Tibial artery (tissue), 4 donors: ENCODE measurements around the gene LRRC8D.

Experiments used
- DNase-seq, 2 donors: peaks; one replicate each; pipeline ENCODE4 v3.0.0-alpha.2; 2019
- H3K27ac ChIP-seq, 2 donors: fragments of 200-600 bp; sonication (generic) in 1 of 2; 1 replicate in 1 of 2; 2 replicates in 1 of 2; pipeline ENCODE4 v1.5.1; 2018 to 2019; ENCODE audit warnings: mild to moderate bottlenecking in 1 of 2
- H3K27me3 ChIP-seq, 2 donors: fragments of 200-600 bp; sonication (generic) in 1 of 2; one replicate each; pipeline versions ENCODE4 v1.5.1 to v1.6.0; 2016 to 2019
- H3K36me3 ChIP-seq, 3 donors: fragments of 200-600 bp; sonication (generic) in 2 of 3; one replicate each; pipeline ENCODE4 v1.5.1; 2016 to 2019; ENCODE audit warnings: mild to moderate bottlenecking in 2 of 3
- H3K4me1 ChIP-seq, 4 donors: fragments of 200-600 bp; sonication (generic) in 2 of 4; 1 replicate in 3 of 4; 2 replicates in 1 of 4; pipeline ENCODE4 v1.5.1; 2016 to 2019
- H3K4me3 ChIP-seq, 2 donors: fragments of 200-600 bp; sonication (generic) in 1 of 2; 1 replicate in 1 of 2; 2 replicates in 1 of 2; pipeline ENCODE4 v1.5.1; 2018 to 2019; ENCODE audit warnings: mild to moderate bottlenecking in 2 of 2
- H3K9me3 ChIP-seq, 3 donors: fragments of 200-600 bp; sonication (generic) in 1 of 3; one replicate each; pipeline ENCODE4 v1.5.1; 2016 to 2019
- CTCF ChIP-seq, 2 experiments: fragments of 200-600 bp in 1 of 2; fragments of 450-650 bp in 1 of 2; IDR thresholded peaks; one replicate each; pipeline ENCODE4 v1.5.1; 2017 to 2019; ENCODE audit warnings: antibody characterized with exemption in 2 of 2, mild to moderate bottlenecking in 1 of 2, moderate library complexity in 1 of 2
- intact Hi-C: fragments of 100-400 bp; cut with DNase I; formaldehyde crosslinking; loops from one replicate; pipeline ENCODE4 v1.15.0; 2023; ENCODE audit warnings: low total_unique reads

LRRC8D gene

GRCh38 chr1:89939059-89939570 lies 118.3 kb downstream of the LRRC8D start:
- intact Hi-C loops = no loop called here
- Histone ChIP-seq H3K27me3 (no peaks in the 10 kb centered on the region), H3K4me1 (no peaks in the 10 kb centered on the region), H3K9me3 (no peaks in the 10 kb centered on the region), H3K4me3 (no peak overlapping the region), H3K36me3 (peaks cover 0 to under 1% (median 0%) of the 10 kb centered on the region in 3 donors), H3K27ac (no peak overlapping the region)
- no peak for TF ChIP-seq CTCF (IDR thresholded peaks at IDR 0.05)
- DNase-seq = no peak

- H3K27me3 ChIP-seq = no peaks in the 10 kb centered on the region
- intact Hi-C loops = no loop called here
- H3K9me3 ChIP-seq = no peaks in the 10 kb centered on the region
- TF ChIP-seq CTCF (IDR thresholded peaks at IDR 0.05) = no peak
- DNase-seq = no peak
- no peaks in the 10 kb centered on the region for H3K36me3 ChIP-seq
- no peak overlapping the region for H3K27ac ChIP-seq
- no peaks in the 10 kb centered on the region for H3K4me1 ChIP-seq
- no peak overlapping the region for H3K4me3 ChIP-seq
Observed at GRCh38 chr1:89939693-89940438, 119.0 kb downstream of the LRRC8D start.

GRCh38 chr1:89941110-89941766 lies 120.4 kb downstream of the LRRC8D start:
- H3K27ac ChIP-seq = no peak overlapping the region
- TF ChIP-seq CTCF (IDR thresholded peaks at IDR 0.05) = no peak

GRCh38 chr1:89942014-89942413 lies 121.2 kb downstream of the LRRC8D start:
- Histone ChIP-seq H3K4me3 (no peak overlapping the region), H3K4me1 (no peaks in the 10 kb centered on the region), H3K27me3 (no peaks in the 10 kb centered on the region), H3K36me3 (no peaks in the 10 kb centered on the region), H3K27ac (no peak overlapping the region), H3K9me3 (no peaks in the 10 kb centered on the region)
- no peak for DNase-seq
- intact Hi-C loops = no loop called here
- no peak for TF ChIP-seq CTCF (IDR thresholded peaks at IDR 0.05)

More at GRCh38 chr1:89941110-89941766, 120.4 kb downstream of the LRRC8D start:
- H3K36me3 ChIP-seq = no peaks in the 10 kb centered on the region
- DNase-seq = no peak
- no peaks in the 10 kb centered on the region for H3K9me3 ChIP-seq
- no peaks in the 10 kb centered on the region for H3K27me3 ChIP-seq
- H3K4me1 ChIP-seq = no peaks in the 10 kb centered on the region
- intact Hi-C loops = no loop called here
- H3K4me3 ChIP-seq = no peak overlapping the region

- Histone ChIP-seq H3K4me3 (no peak overlapping the region), H3K27ac (no peak overlapping the region), H3K27me3 (no peaks in the 10 kb centered on the region), H3K4me1 (no peaks in the 10 kb centered on the region), H3K36me3 (no peaks in the 10 kb centered on the region), H3K9me3 (no peaks in the 10 kb centered on the region)
- DNase-seq = no peak
- no peak for TF ChIP-seq CTCF (IDR thresholded peaks at IDR 0.05)
- intact Hi-C loops = no loop called here
Observed at GRCh38 chr1:89942825-89943658, 122.2 kb downstream of the LRRC8D start.
